A549 (cell line): ENCODE results near the gene MRPS15. TPM values are rescaled to one million over a fixed set of nuclear protein-coding genes. Genes with fewer than 3 reads are reported as not detected.

Experiments used
- ATAC-seq, 2 experiments: fragments of 200-7000 bp in 1 of 2; fragments of >200 bp in 1 of 2; cut with Nextera tagmentation in 1 of 2; cut with Tn5 transposase in 1 of 2; 3 replicates each; pipeline versions ENCODE4 v1.8.0 to v1.9.1; 2018 to 2020; ENCODE audit warnings: mild to moderate bottlenecking in 1 of 2, moderate library complexity in 1 of 2
- CTCF ChIA-PET: fragments of 300-600 bp; sonication (Branson Sonifier 250); formaldehyde crosslinking; extraction: SDS; loops from one replicate; lab custom pipeline; 2021; ENCODE audit warnings: antibody characterized with exemption, inconsistent platforms; lab: Yijun Ruan, JAX
- POLR2A ChIA-PET: fragments of 350-600 bp; formaldehyde crosslinking; extraction: SDS; loops from one replicate; lab custom pipeline; 2021; ENCODE audit warnings: antibody characterized with exemption, inconsistent platforms; lab: Yijun Ruan, JAX
- DNase-seq, 2 experiments: peaks; one replicate each; pipeline versions ENCODE4 v3.0.0 to v3.0.0-alpha.2; 2011 to 2016; ENCODE audit warnings: low read depth in 1 of 2, low spot score in 1 of 2
- FAIRE-seq: peaks from 2 replicates; lab custom pipeline; 2011; peaks lifted over from hg19 to GRCh38; lab: Jason Lieb, UNC
- H3K27ac ChIP-seq, 2 experiments: fragments of >200 bp; sonication (Bioruptor Twin); formaldehyde crosslinking; 3 replicates each; pipeline ENCODE4 v1.5.1; 2016 to 2017
- H3K4me1 ChIP-seq: fragments of >200 bp; sonication (Bioruptor Twin); formaldehyde crosslinking; 3 replicates; pipeline ENCODE4 v1.6.1; 2016
- H3K4me2 ChIP-seq: fragments of >200 bp; sonication (Bioruptor Twin); formaldehyde crosslinking; 3 replicates; pipeline ENCODE4 v1.6.1; 2016
- H3K4me3 ChIP-seq: fragments of >200 bp; sonication (Bioruptor Twin); formaldehyde crosslinking; 3 replicates; pipeline ENCODE4 v1.5.1; 2016
- H3K9me3 ChIP-seq: fragments of >200 bp; sonication (Bioruptor Twin); formaldehyde crosslinking; 3 replicates; pipeline ENCODE4 v1.6.1; 2016
- CBX8 ChIP-seq: fragments of 200-600 bp; sonication (generic); IDR thresholded peaks from 2 replicates; pipeline ENCODE4 v1.6.1; 2016
- CEBPB ChIP-seq, 2 experiments: fragments of >200 bp in 1 of 2; sonication (Bioruptor Twin) in 1 of 2; formaldehyde crosslinking in 1 of 2; IDR thresholded peaks; 2 replicates each; pipeline ENCODE4 v1.6.1; 2012 to 2016
- CHD4 ChIP-seq: fragments of 200-600 bp; sonication (generic); IDR thresholded peaks from 2 replicates; pipeline ENCODE4 v1.6.1; 2016; ENCODE audit warnings: antibody characterized with exemption, mild to moderate bottlenecking, borderline replicate concordance
- EP300 ChIP-seq, 2 experiments: fragments of >200 bp; sonication (Bioruptor Twin); formaldehyde crosslinking; IDR thresholded peaks; 2 replicates in 1 of 2; 3 replicates in 1 of 2; pipeline ENCODE4 v1.6.1; 2016 to 2017
- FOXS1 ChIP-seq: fragments of 250-450 bp; sonication (Bioruptor Pico); IDR thresholded peaks from 2 replicates; pipeline ENCODE4 v1.5.0; 2020; ENCODE audit warnings: mild to moderate bottlenecking, moderate library complexity
- HEYL ChIP-seq: fragments of 250-450 bp; sonication (Bioruptor Pico); IDR thresholded peaks from 2 replicates; pipeline ENCODE4 v1.8.0; 2021; ENCODE audit warnings: mild to moderate bottlenecking, moderate library complexity
- HOXB13 ChIP-seq: fragments of 250-450 bp; sonication (Bioruptor Pico); IDR thresholded peaks from 2 replicates; pipeline ENCODE4 v1.5.0; 2020; ENCODE audit warnings: low read depth, mild to moderate bottlenecking, moderate library complexity
- JUN ChIP-seq, 2 experiments: fragments of >200 bp; sonication (Bioruptor Twin); formaldehyde crosslinking; IDR thresholded peaks; 2 replicates in 1 of 2; 3 replicates in 1 of 2; pipeline ENCODE4 v1.6.1; 2016 to 2017
- MAZ ChIP-seq: fragments of 150-350 bp; IDR thresholded peaks from 2 replicates; pipeline ENCODE4 v1.6.1; 2014; ENCODE audit warnings: antibody characterized with exemption, low read depth, low read length, borderline replicate concordance
- NFE2L2 ChIP-seq: fragments of 150-350 bp; conservative IDR thresholded peaks from 2 replicates; pipeline ENCODE4 v1.6.1; 2014; ENCODE audit warnings: low read length
- NPAS2 ChIP-seq: fragments of 250-450 bp; sonication (Bioruptor Pico); IDR thresholded peaks from 2 replicates; pipeline ENCODE4 v1.8.0; 2022; ENCODE audit warnings: mild to moderate bottlenecking, moderate library complexity, borderline replicate concordance
- RARB ChIP-seq: fragments of 250-450 bp; sonication (Bioruptor Pico); IDR thresholded peaks from 2 replicates; pipeline ENCODE4 v1.8.0; 2021; ENCODE audit warnings: mild to moderate bottlenecking, moderate library complexity
- RCOR1 ChIP-seq: fragments of 150-350 bp; IDR thresholded peaks from 2 replicates; pipeline ENCODE4 v1.6.1; 2014; ENCODE audit warnings: antibody characterized with exemption, low read length, low read depth
- SMC3 ChIP-seq: fragments of >200 bp; sonication (Bioruptor Twin); formaldehyde crosslinking; IDR thresholded peaks from 3 replicates; pipeline ENCODE4 v1.6.1; 2018; ENCODE audit warnings: inconsistent platforms
- SREBF2 ChIP-seq: fragments of 450-650 bp; IDR thresholded peaks from 2 replicates; pipeline ENCODE4 v1.6.1; 2014; ENCODE audit warnings: mild to moderate bottlenecking, moderate library complexity
- TP53 ChIP-seq: fragments of 250-450 bp; sonication (Bioruptor Pico); IDR thresholded peaks from 2 replicates; pipeline ENCODE4 v1.5.0; 2021; ENCODE audit warnings: mild to moderate bottlenecking, moderate library complexity
- ZC3H11A ChIP-seq: fragments of 450-650 bp; IDR thresholded peaks from 2 replicates; pipeline ENCODE4 v1.6.1; 2014; ENCODE audit warnings: antibody characterized with exemption, mild to moderate bottlenecking
- ZSCAN20 ChIP-seq: fragments of 250-450 bp; sonication (Bioruptor Pico); IDR thresholded peaks from 2 replicates; pipeline ENCODE4 v1.8.0; 2022; ENCODE audit warnings: mild to moderate bottlenecking, moderate library complexity
- WGBS: methylation state at CpG from one replicate; pipeline ENCODE4 v1.1.6; 2017; ENCODE audit errors: missing lambda C conversion rate; 5-methylcytosine and 5-hydroxymethylcytosine counted together
- polyA plus RNA-seq, 4 experiments: library from polyadenylated mRNA; depleted of rRNA in 3 of 4; stranded (reverse); fragments of >200 nt; fragmentation: RNase III in 1 of 4; extraction: RNeasy Plus Mini Kit Qiagen cat#74134 plus additional on column Dnase treatment in 1 of 4; gene quantifications; 2 replicates in 3 of 4; 3 replicates in 1 of 4; pipeline ENCODE4 v1.2.3, GENCODE V29; 2011 to 2017
- TF ChIP-seq, protein P1 (sequence below): fragments of >200 bp; sonication (Bioruptor Twin); formaldehyde crosslinking; IDR thresholded peaks from 3 replicates; pipeline ENCODE4 v1.5.1; 2016
- TF ChIP-seq, protein P2 (sequence below): fragments of 250-450 bp; sonication (Bioruptor Pico); IDR thresholded peaks from 2 replicates; pipeline ENCODE4 v1.5.0; 2021; ENCODE audit warnings: mild to moderate bottlenecking, moderate library complexity, borderline replicate concordance
- TF ChIP-seq, protein P3 (sequence below): fragments of 450-650 bp; IDR thresholded peaks from 2 replicates; pipeline ENCODE4 v1.6.1; 2014; ENCODE audit warnings: antibody characterized with exemption
- TF ChIP-seq, protein P4 (sequence below): fragments of 250-450 bp; sonication (Bioruptor Pico); IDR thresholded peaks from 2 replicates; pipeline ENCODE4 v1.5.0; 2020; ENCODE audit warnings: low read depth, mild to moderate bottlenecking, moderate library complexity

The MRPS15 gene
- polyA plus RNA-seq, 2 of the 4 experiments (the other 2 are of a cell fraction): 74.7 to 79.7 TPM

DNA sequence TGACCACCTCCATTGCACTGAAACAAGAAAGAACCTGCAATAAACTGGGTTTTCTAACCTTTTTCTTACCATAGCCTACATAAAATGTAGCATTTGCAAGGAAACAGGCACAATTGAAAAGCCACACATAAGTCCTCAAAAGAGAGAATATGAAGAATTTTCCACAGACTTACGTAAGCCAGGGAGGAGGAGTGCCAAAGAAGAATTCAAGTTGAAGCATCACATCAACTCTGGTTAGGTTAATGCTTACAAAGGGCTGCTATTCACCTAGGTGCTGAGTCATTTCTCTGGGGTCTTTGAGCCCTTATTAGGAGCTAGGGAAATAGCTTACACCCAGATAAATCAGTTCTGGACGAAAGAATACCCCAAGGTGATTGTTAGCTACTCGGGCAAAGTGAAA is 23.5 kb downstream of the MRPS15 start:
- H3K27ac ChIP-seq: no peak overlapping the region
- H3K9me3 ChIP-seq: no peaks in the 10 kb centered on the region
- no peak for TF ChIP-seq CEBPB (IDR thresholded peaks at IDR 0.05)
- TF ChIP-seq ZC3H11A: no peak
- TF ChIP-seq HOXB13 (CRISPR knock-in tag): no peak
- TF ChIP-seq FOXS1 (CRISPR knock-in tag): no peak
- TF ChIP-seq ZSCAN20: no peak
- no peak for TF ChIP-seq SREBF2
- no peak for TF ChIP-seq NPAS2
- TF ChIP-seq, protein P1, sequence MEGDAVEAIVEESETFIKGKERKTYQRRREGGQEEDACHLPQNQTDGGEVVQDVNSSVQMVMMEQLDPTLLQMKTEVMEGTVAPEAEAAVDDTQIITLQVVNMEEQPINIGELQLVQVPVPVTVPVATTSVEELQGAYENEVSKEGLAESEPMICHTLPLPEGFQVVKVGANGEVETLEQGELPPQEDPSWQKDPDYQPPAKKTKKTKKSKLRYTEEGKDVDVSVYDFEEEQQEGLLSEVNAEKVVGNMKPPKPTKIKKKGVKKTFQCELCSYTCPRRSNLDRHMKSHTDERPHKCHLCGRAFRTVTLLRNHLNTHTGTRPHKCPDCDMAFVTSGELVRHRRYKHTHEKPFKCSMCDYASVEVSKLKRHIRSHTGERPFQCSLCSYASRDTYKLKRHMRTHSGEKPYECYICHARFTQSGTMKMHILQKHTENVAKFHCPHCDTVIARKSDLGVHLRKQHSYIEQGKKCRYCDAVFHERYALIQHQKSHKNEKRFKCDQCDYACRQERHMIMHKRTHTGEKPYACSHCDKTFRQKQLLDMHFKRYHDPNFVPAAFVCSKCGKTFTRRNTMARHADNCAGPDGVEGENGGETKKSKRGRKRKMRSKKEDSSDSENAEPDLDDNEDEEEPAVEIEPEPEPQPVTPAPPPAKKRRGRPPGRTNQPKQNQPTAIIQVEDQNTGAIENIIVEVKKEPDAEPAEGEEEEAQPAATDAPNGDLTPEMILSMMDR: no peak
- no peak for TF ChIP-seq CHD4
- TF ChIP-seq, protein P2, sequence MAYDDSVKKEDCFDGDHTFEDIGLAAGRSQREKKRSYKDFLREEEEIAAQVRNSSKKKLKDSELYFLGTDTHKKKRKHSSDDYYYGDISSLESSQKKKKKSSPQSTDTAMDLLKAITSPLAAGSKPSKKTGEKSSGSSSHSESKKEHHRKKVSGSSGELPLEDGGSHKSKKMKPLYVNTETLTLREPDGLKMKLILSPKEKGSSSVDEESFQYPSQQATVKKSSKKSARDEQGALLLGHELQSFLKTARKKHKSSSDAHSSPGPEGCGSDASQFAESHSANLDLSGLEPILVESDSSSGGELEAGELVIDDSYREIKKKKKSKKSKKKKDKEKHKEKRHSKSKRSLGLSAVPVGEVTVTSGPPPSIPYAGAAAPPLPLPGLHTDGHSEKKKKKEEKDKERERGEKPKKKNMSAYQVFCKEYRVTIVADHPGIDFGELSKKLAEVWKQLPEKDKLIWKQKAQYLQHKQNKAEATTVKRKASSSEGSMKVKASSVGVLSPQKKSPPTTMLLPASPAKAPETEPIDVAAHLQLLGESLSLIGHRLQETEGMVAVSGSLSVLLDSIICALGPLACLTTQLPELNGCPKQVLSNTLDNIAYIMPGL: no peak
- TF ChIP-seq SMC3: no peak
- TF ChIP-seq RARB (CRISPR knock-in tag): no peak
- no peak for TF ChIP-seq RCOR1
- TF ChIP-seq HEYL (CRISPR knock-in tag): no peak
- TF ChIP-seq, protein P3, sequence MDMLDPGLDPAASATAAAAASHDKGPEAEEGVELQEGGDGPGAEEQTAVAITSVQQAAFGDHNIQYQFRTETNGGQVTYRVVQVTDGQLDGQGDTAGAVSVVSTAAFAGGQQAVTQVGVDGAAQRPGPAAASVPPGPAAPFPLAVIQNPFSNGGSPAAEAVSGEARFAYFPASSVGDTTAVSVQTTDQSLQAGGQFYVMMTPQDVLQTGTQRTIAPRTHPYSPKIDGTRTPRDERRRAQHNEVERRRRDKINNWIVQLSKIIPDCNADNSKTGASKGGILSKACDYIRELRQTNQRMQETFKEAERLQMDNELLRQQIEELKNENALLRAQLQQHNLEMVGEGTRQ: no peak
- TF ChIP-seq JUN (IDR thresholded peaks at IDR 0.05): no peak
- ATAC-seq: no peak
- FAIRE-seq: no peak
- DNase-seq: no peak
- no peak overlapping the region for H3K4me2 ChIP-seq
- ChIA-PET POLR2A (interaction anchor here (1.3 kb wide), 1 partner anchor 10 kb away, joined by 4 read pairs; the partner anchor contains the start of gene OSCP1), CTCF (interaction anchor here (0.7 to 1.1 kb wide), 3 partner anchors 10 to 98 kb away, joined by 3 to 8 read pairs (median 4); partner anchors contain the start of gene OSCP1)
- no peak overlapping the region for H3K4me3 ChIP-seq
- H3K4me1 ChIP-seq: no peaks in the 10 kb centered on the region
- WGBS: 88% methylated on average over 3 of the region's 3 CpGs

DNA sequence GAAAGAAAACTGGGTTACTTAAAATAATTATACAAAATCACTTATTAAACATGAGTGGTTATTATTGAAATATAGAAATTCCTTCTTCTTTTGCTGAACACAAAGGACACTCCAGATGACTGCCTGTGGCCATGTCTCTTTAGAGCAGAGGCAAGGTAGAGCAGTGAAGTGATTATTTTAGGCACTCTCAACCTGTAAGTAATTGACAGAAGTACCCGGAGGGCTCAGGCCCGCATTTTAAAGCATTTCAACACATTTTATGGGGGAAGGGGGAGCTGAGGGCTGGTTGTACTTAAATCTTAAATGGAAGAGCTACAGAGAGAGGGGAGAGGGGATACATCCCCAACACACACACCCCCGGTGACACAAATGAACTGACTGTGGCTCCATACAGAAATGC is 24.1 kb downstream of the MRPS15 start:
- POLR2A ChIA-PET: no interaction called here
- WGBS: 83% methylated on average over 3 of the region's 3 CpGs
- no peak for FAIRE-seq
- H3K4me2 ChIP-seq: no peak overlapping the region
- CTCF ChIA-PET: interaction anchor here (1.0 kb wide), 1 partner anchor 10 kb away, joined by 3 read pairs; the partner anchor contains the start of gene OSCP1
- DNase-seq: no peak
- no peaks in the 10 kb centered on the region for H3K9me3 ChIP-seq
- H3K27ac ChIP-seq: no peak overlapping the region
- no peak overlapping the region for H3K4me3 ChIP-seq
- TF ChIP-seq MAZ: no peak
- TF ChIP-seq, protein P4, sequence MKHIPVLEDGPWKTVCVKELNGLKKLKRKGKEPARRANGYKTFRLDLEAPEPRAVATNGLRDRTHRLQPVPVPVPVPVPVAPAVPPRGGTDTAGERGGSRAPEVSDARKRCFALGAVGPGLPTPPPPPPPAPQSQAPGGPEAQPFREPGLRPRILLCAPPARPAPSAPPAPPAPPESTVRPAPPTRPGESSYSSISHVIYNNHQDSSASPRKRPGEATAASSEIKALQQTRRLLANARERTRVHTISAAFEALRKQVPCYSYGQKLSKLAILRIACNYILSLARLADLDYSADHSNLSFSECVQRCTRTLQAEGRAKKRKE (CRISPR knock-in tag): no peak
- no peak for TF ChIP-seq CBX8
- no peak for TF ChIP-seq TP53 (CRISPR knock-in tag)
- H3K4me1 ChIP-seq: no peaks in the 10 kb centered on the region
- ATAC-seq: no peak

DNA sequence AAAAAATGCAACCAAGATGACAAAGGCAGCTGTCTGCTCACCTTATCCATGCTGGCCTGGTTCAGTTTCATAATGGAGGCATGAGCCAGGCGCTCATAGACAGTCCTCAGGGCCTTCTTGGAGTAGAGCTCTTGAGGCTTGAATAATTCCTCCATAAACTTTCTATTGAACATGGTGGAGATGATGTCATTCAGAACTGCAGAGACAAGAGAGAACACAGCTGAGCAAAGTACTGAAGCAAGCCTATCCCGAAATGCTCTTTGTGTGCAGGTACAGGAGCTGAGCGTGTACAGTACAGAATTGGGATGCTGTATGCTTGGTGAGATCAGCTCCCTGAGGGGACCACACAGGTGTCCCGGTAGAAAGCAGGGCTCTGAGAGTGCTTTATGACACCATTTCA is 25.5 kb downstream of the MRPS15 start:
- CTCF ChIA-PET: interaction anchor here (0.7 to 1.0 kb wide), 3 partner anchors 9 to 96 kb away, joined by 3 to 7 read pairs (median 4); no protein-coding TSS in a partner anchor
- H3K4me3 ChIP-seq: no peak overlapping the region
- no peaks in the 10 kb centered on the region for H3K4me1 ChIP-seq
- FAIRE-seq (no peak), ATAC-seq (no peak), DNase-seq (no peak)
- no peaks in the 10 kb centered on the region for H3K9me3 ChIP-seq
- H3K27ac ChIP-seq: no peak overlapping the region
- POLR2A ChIA-PET: no interaction called here
- no peak overlapping the region for H3K4me2 ChIP-seq
- 89% methylated on average over 4 of the region's 4 CpGs for WGBS
- TF ChIP-seq, protein P1: no peak
- TF ChIP-seq NFE2L2: no peak
- no peak for TF ChIP-seq TP53 (CRISPR knock-in tag)
- TF ChIP-seq NPAS2: no peak
- no peak for TF ChIP-seq MAZ
- TF ChIP-seq EP300 (IDR thresholded peaks at IDR 0.05): no peak
- no peak for TF ChIP-seq CEBPB (IDR thresholded peaks at IDR 0.05)
- no peak for TF ChIP-seq RARB (CRISPR knock-in tag)
